Measurements from ENCODE around the gene ADAM15.

Gene ADAM15

DNA sequence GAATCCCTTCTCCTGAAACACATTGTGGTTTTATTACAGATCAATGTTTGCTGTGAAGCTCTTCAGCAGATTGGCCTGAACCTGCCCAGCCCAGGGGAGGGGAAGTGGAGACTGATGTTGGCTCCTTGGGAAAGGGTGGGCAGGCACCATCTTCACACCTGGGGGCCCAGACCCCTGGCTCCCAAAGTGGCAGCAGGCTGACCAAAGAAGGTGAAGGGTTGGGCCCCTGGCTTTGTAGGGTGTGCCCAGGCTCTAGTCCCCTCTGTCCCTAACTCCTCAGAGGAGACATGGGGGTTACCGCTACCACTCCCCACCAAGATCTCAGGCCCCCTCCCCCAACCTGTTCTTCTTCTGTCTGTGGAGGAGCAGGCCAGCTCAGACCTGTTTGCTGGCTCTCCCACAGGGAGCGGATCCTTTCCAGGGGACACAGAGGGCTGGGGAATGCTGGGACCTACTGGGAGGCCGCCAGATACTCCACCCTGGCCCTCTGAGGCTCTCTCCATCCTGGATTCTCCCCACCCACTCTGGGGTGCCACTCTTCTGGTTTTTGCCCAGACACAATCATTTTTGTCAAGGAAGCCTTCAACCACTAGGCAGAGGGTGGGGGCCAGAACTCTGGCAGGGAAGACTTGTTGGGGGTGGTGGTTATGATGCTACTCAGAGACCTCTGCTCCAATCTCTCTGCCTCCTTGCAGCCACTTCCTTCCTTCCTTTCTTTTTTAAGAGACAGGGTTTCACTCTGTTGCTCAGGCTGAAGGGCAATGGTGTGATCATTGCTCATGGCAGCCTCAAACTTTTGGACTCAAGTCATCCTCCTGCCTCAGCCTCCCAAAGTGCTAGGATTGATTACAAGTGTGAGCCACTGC, 22.5 kb downstream of the ADAM15 start:
- DNase-seq: no peak

DNA sequence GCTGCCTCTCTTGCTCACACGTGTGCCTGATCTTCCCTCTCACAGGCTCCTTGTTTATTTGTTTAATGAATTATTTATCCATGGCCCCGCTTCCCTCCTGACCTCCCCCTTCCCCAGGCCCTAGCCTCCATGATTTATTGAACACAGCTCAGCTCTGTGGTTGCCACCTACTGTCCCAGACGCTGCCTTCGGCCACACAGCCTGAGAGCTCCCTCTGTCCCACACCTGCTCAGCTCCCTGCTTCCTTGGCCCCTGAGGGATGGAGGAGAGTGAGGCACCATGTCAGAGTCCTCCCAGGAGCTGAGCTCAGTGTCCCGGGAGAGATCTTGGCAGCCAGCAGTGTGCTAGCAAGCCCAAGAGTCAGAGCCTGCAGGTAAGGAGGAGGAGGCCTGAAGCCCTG, 24.4 kb downstream of the ADAM15 start:
- DNase-seq: no peak

DNA sequence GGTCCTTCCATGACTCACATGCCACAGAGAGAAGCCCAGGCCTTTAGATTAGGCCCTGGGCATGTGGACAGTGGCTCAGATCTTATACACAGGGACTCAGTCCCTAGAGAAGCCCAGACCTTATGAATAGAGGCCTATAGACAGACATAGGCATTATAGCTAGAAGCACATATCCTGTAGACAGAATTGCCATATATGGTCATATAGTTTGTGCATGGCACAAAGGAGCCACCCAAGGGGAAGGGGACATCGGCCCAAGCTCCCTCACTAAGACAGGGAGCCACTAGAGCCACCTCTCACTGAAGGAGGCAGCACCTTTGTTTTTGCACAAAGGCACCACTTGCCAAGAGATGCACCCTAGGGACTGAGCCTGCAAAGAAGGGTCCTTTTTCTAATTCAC, 25.3 kb downstream of the ADAM15 start:
- no peak for DNase-seq

DNA sequence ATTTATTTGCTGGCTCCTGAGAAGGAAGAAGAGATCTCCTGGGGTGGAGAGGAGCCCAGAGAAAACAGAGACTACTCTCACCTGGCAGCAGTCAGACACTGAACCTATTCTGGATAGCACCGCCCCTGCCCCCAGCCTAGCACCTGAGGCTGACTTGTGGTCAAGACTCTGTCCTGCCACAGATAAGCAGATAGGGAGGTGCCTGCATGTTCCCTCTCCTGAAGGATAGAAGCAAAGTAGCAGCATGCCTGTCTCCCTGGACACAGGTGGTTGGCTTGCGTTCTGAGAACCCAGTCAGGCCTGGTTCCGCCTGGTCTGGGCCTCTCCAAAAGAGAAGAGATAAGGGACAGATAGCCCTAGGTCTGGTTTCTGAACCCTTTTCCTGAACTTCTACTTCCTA, 26.2 kb downstream of the ADAM15 start:
- DNase-seq: no peak

DNA sequence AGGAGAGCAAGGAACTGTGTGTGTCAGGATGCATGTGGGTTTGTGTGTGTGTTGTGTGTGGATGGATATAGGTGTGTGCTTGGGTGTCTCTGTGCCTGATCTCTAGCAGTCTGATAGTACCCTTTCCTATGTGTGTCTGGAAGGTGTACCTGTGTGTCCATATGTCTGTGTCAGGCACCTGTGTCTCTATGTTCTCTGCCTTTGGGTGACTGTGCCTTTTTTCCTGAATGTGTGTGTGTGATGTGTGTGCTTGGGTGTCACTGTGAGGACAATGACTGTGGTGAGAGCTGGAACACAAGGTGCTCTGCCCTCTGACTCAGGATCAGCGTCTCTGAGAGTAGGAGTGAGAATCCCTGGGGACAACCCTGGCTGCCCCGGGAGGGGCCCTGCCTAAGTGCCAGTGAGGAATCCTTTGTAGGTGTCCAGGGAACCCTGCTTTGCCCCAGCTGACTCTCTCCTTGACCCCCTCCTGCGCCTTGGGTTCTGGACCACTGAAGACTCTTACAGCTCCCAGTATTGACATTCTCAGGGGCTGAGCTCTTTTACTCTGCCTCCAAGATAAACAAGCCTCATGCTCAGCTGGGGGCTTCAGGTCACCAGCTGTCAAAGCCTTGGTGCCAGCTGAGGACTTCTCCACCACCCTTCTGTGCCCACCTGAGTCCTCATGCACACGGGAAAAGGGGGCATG, 26.8 kb downstream of the ADAM15 start:
- DNase-seq: no peak

DNA sequence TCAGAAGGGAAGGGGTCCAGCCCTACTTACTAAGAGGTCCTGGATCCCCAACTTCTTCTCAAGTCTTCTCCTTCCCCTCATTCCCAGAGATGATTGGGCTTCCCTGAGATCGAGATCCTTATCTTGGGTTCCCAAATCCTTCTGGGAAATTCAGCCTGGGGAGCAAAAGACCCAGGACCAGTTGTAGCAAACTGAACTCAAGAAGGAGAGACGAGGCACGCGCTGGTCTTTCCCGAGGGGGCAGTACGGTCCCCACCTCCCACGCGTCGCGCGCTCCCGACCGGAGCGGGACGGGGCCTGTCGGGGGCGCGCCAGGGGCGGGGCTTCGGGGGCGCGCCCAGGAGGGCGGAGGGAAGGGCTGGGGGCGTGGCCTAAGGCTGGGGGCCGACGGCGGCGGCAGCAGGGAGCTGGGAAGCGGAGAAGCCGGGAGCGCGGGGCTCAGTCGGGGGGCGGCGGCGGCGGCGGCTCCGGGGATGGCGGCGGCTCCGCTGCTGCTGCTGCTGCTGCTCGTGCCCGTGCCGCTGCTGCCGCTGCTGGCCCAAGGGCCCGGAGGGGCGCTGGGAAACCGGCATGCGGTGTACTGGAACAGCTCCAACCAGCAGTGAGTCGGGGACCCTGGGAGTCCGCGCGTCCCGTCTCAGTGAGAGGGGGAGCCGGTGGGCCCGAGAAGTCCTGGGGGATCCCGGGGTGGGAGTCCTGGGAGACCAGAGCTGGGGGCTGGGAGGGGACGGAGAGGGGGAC, 27.5 kb downstream of the ADAM15 start, which contains the start of gene EFNA3:
Gene EFNA3, plus strand, starts transcription at position 369 of the 741 bp plus-strand sequence. Its CDS starts 105 bp downstream, at position 474.
- peak; percentile 86 for DNase-seq

DNA sequence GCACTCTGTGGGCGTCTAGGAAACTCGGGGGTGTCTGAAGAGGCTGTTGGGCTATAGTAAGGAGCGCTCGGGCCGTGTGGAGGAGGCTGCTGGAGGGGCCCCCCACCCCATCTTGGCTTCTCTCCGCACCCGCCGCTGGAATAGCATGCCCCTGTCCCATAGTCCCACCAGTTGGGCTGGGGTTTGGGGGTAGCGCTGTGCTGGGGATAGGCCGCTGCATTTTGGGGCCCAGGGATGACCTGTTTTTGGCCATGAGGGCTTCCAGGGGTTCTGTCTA, 28.0 kb downstream of the ADAM15 start:
- DNase-seq: no peak

DNA sequence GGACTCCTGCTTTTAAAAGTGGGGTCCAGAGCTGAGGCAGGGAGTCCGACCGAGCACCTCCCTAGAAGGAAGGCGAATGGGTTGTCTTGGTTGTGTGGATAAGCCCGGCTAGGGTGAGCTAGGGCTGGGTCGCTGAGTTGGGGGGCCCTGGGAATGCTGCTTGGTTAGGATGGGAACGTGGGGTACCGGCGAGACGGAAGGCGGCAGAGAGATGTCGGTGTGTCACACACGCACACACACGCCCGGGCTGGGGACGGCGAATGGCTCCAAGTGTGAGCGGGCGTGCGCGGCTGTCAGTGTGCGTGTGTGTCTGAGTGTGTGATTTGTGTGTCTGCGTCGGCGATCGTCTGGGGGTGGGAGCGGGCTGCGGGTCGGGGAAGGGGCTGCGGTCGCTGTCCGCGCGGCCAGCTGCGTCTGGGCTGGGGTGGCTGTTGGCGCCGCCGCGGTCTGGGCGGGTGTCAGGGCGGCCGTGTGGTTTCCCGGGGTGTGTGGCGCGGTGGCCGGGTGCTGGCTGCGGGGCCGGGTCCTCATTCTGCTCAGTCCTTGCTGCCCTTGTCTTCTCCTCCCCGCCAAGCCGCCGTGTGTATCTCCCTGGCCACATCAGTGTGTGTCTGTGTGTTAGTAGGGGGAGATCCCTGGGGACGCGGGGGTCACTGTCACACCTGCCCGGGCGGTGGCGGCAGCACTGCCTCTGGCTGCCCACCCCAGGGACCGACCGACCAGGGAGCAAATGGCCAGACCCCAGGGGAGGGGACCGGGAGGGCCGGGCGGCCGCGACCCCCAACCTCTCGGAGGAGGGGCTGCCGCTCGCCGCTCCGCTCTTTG, 28.6 kb downstream of the ADAM15 start:
- no peak for DNase-seq

DNA sequence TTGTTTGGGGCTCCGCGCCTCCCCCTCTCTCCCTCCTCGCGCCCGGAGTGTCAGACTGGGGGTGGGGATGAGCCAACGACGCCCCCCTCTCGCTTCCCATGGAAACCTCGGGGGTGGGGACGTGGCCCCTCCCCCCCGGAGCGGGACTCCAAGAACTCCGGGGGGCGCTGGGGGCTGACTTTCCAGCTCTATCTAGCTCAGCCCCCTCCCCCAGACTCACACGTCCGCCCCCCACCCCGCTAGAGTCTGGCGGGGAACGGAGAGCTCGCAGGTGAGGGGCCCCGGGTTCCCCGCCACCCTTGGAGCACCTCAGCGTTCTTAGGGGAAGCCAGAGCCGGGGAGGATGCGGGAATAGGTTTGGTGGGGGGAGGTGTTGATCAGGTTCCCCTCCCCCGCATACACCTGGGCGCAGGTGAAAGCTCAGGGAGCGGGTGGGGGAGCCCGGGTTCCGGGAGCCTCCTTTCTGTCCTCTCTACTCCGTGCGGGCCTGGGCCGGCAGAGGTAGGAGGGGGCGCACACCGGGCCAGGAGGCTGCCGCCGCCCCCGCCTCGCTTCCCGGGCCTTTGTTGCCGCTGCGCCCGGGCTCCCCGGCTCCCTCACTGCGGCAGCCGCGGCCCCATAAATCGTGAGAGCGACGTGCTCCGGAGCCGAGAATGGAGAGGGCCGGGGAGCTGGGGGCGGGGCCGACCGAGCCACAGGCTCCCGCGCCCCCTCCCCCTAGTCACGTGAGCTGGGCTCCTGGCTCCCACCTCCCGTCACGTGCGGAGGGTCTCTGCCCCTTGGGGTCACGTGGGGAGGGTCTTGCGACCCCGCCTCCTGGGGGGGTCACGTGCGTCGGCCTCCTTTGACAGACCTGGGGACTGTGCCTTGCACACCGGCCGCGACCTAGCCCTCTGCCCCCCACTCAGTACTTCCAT, 29.5 kb downstream of the ADAM15 start:
- DNase-seq: no peak

DNA sequence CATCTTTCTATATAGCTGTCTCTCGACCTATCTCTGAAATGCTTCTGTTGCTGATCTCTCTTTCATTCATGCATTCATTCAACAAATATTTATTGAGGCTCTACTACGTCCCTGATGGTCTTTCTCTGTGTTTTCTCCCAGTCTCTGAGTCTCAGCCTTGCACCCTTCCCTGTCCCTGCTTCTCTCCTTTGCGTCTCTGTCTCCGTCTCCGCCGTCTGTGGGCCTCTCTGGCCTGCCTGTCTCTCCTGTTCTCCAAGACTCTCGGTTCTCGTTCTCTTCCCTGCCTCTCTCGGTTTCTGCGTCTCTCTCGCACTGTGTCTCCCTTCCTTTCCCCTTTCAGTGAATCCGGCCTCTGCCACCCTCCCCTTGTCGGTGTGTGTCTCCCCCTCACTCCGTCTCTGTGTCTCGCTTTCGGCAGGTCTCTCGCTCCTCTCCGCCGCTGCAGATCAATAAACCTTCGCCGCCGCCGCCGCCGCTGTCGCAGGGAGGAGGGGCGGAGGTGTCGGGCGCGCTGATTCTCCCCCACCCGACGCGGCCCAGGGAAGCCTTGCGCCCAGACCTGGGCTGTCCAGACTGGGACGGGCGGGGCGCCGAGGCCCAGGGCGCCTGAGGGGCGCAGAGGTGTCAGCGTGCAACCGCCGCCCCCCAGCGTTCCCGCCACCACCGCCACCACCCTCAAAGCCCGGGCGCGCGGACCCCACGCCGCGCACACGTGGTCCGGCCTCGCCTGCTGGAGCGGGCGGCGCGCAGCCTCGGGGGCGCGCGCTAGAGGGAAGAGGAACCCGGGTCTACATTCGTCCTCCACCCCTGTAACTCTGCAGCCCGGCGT, 30.6 kb downstream of the ADAM15 start:
- DNase-seq: peak; percentile 69

DNA sequence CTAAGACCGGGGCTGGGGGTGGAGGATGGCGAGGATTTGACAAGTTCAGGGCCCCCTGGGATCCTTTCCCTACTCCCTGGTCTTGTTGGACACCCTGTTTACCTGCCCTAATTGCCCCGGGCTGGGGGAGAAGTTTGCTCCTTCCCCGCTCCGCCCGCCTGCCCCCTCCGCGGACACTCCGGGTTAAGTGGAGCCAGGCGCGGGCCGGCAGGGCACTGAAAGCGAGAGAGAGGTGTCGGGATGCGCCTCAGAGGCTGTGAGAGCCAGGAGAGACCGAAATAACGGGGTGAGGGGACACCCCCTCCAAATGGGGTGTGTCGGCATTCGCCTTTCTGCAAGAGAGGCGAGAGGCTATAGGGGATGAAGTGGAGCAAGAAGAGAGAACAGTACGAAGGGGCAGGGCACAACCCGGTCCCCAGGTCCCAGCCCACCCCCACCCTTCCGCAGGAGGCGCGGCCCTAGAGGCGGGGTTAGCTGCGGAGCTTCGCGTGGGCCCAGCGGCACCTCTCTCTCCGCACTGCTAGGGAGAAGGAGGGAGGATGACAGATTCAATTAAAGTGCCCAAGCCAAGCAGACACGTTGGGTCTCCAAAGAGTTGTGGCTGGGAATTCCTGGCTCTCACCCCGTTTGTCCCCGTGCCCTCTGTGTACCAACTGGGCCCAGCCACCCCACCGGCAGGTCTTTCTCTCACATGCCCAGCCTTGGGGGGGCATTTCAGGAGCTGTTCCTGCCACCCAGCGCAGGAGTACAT, 31.4 kb downstream of the ADAM15 start:
- no peak for DNase-seq

DNA sequence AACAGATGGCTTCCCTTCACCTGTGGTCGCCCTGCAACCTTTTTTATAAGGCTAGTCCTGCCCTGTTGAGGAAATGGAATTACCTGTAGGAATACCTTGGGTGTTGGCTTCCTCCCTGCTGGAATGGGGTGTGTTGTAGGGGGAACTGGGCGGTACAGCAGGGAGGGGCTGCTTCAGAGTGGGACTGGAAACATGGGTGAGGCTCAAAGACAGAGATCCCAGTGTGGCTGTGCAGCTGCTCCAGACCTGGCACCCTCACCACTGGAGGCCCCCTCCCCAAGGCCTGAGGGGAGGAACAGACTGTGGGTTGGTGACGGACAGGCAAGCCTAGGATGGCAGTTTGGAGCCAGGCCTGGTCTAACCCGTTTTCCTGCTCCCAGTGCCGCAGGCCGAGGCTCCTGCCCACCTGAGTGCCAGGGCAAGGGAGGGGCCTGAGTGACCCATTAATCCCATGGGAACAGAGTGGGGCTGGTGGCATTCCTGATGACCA, 32.0 kb downstream of the ADAM15 start:
- no peak for DNase-seq

DNA sequence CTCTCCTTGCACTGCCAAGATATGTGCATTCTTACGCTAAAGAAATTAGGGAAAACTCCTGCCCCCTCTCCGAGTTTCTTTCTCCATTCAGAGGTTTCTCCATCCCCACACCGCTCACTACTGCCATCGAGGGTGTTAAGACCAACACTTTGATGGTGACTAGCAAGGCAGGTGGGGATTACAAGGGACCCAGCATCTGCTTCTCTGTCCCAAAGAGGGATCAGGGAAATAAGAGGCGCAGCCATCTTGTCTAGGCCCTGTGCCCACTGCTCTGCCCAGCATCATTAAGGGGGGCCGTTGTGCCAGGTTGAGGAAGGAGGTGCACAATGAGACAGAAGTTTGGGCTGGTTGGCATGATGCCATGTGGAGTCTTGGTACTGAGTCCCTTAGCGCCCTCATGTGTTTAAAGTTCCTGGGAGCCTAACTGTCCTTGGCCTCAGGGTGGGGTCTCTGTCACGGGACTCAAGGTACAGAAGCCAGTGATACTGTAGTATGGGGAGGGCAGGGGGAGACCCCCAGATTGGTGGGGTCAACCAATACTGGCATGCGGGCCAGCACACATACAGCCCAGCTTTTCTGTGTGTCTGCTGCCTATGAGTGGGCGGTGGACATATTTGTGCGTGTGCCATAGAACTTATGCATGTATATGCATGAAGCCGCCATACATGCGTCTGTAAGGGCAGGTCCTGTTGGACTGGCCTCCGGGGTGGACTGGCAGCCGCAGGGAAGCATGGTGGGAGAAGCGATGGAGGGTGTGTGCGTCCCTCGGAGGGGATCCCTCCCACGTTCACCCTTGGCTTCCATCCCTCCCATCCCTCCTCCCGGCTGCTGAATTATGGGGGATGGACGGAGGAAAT, 33.0 kb downstream of the ADAM15 start:
- peak; percentile 71 for DNase-seq

DNA sequence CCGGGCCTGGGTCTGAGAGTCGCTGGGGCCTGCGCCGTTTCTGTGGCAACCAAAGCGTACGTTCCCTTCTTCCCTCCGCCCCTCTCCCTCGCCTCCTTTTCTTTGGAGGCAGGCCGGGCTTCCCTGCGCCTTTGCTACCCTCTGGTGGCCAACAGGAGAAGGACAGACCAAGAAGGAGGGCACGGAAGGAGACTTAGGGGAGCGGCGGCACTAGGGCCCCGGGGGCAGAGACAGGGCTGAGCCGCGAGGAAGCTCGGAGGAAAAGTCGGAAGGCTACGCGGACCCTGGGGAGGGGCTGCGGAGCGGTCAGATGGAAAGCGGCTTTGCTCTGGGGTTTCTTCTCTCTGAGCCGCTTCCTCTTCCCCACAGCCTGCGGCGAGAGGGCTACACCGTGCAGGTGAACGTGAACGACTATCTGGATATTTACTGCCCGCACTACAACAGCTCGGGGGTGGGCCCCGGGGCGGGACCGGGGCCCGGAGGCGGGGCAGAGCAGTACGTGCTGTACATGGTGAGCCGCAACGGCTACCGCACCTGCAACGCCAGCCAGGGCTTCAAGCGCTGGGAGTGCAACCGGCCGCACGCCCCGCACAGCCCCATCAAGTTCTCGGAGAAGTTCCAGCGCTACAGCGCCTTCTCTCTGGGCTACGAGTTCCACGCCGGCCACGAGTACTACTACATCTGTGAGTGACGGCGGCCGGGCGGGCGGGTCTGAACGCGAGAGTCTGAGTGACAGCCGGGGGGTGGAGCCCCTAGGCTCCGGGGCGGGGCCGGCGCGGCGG, 33.8 kb downstream of the ADAM15 start:
- DNase-seq: peak; percentile 95

DNA sequence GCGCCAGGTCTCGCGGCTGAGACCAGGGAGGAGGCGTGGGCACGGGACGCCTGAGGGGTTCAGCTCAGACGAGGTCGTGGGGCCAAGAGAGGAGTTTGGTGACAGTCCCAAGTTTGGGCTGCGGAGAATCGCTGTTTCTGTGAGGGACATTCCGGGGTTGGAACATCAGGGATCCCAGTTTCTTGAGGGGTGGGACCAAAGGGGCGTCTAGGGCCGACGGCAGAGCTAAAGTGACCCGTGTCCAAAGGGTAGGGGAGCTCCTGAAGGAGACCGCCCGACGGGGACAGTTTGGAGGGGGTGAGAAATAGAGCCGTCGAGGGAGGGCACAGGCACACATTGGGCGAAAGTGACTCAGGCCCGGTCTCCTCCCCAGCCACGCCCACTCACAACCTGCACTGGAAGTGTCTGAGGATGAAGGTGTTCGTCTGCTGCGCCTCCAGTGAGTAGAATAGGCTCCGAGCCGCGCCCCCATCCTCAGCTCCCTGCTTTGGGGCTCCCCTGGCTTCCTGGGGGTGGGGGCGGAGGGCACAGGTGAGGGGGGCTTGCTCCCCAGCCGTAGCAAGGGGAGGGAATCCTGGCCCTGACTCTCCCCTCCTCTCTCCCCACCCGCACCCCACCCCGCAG, 34.5 kb downstream of the ADAM15 start:
- DNase-seq: peak; percentile 85

DNA sequence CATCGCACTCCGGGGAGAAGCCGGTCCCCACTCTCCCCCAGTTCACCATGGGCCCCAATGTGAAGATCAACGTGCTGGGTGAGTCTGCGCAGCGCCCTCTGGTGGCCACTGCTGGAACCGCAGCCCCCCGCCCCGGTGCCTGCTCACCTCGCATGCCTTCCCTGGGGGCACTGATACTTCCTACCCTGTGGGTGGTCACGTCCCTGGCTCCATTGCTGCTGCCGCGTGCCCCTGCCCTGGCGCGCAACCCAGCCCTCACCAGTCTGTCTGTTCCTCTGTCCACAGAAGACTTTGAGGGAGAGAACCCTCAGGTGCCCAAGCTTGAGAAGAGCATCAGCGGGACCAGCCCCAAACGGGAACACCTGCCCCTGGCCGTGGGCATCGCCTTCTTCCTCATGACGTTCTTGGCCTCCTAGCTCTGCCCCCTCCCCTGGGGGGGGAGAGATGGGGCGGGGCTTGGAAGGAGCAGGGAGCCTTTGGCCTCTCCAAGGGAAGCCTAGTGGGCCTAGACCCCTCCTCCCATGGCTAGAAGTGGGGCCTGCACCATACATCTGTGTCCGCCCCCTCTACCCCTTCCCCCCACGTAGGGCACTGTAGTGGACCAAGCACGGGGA, 35.1 kb downstream of the ADAM15 start:
- peak; percentile 99 for DNase-seq

Data from activated CD8-positive, alpha-beta memory T cell treated with anti-CD3 and anti-CD28 coated beads, Interleukin-2, amount 50 U/mL, for 48 hours (primary cell).